NOMO-1 (cell line): ENCODE results near the gene CCDC9.
"Not testable (repeated sequence)": the region's sequence is repeated elsewhere in the genome, so short reads cannot be mapped to it uniquely, and the experiment has no call there.

ENCODE experiments used
- DNase-seq, 2 experiments: peaks; one replicate each; lab custom pipeline; 2025; ENCODE audit not compliant: unreplicated experiment in 2 of 2; lab: John Stamatoyannopoulos, UW

Gene CCDC9

GRCh38 chr19:47231215-47232054 is 24.9 kb upstream of the CCDC9 start:
- peak; percentile 64 to 85 for DNase-seq

GRCh38 chr19:47232422-47233211 is 23.7 kb upstream of the CCDC9 start:
- no peak for DNase-seq

DNA sequence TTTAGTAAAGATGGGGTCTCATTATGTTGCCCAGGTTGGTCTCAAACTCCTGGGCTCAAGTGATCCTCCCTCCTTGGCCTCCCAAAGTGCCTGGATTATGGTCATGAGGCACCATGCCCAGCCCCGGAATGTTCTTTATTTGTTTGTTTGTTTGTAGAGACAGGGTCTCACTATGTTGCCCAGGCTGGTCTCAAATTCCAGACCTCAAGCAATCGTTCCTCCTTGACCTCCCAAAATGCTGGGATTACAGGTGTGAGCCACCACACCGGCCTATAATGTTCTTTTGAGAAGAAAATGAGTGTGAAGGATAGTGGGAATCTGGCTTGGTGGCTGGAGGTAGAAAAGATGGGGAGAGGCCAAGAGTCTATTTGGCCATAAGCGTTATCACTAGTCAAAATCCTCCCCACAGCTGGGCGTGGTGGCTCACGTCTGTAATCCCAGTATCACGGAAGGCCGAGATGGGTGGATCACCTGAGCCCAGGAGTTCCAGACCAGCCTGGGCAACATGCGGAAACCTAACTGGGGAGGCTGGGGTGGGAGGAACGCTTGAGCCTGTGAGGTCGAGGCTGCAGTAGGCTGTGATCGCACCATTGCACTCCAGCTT is 20.2 kb upstream of the CCDC9 start:
- no peak for DNase-seq

GRCh38 chr19:47239152-47239551 is 17.2 kb upstream of the CCDC9 start:
- DNase-seq: no peak

DNA sequence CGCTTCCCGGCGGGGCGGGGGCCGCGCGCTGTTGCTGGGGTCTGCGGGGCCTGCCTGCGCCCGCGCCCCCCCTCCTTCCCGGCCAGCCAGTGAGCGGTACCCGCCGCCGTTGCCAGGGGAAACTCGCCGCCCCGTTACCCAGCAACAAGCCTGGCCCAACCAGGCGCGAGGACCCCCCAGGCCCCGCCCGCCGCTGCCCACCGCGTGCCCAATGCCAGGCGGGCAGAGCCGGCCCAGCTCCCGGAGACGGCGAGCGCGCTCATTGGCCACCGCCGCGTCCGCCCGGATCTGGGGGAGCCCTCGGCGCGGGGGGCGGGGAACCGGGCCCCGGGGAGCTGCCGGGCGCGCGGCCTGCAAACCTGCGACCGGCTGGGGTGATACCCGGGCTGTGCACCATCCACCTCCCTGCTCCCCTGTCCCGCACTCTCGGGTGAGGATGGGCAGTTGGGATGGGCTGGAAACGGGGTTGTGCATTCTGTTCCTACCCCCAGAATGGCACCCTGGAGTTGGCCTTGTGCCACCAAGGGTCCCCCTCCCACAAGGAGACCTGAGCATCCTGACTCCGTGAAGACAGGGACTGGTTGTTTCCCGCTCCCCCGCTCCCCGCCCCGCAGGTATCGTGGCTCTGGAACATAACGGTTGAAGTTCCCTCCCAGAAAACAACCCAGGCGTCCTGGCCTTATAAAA is 16.6 kb upstream of the CCDC9 start:
- no peak for DNase-seq

DNA sequence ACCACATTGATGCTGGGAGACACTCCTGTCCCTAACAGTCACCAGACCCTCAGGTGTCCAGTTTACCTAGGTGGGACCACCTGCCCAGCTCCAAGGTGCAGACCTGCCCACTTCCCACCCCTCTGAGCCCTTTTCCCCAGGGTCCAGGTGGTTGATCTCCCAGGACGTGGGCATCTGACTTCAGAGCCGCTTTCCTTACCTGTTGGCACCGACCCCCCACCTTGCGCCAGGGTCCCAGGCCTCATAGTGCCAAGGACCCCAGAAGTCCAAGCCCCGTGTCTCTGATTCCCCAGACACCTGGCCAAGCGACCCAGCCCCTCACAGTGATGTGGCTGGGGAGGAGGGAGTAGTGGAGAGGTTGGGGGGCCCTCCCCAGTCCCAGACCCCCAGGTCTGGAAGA is 15.8 kb upstream of the CCDC9 start:
- no peak for DNase-seq

DNA sequence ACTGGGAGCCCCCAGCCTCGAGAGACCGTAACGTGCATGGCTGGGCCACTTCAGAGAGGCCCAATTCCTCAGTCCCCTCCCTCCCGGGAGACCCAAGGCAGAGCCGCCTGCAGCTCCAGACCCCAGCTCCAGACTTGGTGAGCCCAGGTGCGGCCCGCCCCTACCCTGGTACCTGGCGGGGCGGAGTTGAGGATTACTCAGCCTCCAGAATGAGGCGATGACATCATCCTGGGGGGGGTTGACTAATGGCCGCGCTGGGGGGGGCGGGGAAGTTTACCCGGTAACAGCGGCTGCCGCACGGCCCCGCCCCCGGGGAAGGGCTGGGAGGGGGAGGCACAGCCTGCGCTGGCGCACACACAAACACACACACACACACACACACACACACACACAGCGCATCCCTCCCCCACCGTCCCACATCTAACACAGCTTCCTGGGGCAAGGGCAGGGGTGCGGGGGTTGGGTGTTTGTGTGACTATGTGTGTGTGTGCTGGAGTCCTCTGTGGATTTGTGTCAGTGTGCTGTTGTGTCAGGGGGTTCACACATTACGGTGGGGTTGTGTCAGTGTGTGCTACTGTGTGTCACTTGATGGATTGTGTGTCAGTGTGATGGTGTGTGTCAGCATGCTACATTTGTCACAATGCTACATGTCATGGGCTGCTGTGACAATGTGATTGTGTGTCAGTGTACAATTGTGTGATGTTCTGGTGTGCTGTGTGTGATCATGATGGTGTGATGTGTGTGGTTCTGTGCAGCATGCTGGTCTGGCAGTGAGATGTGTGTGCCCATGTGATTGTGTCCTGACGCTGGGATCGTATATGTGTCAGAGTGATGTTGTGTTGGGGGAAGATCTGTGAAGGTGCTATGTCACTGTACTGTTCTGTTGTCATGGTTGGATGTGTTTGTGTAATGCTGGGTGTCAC is 15.1 kb upstream of the CCDC9 start:
- DNase-seq: peak; percentile 29 to 32

DNA sequence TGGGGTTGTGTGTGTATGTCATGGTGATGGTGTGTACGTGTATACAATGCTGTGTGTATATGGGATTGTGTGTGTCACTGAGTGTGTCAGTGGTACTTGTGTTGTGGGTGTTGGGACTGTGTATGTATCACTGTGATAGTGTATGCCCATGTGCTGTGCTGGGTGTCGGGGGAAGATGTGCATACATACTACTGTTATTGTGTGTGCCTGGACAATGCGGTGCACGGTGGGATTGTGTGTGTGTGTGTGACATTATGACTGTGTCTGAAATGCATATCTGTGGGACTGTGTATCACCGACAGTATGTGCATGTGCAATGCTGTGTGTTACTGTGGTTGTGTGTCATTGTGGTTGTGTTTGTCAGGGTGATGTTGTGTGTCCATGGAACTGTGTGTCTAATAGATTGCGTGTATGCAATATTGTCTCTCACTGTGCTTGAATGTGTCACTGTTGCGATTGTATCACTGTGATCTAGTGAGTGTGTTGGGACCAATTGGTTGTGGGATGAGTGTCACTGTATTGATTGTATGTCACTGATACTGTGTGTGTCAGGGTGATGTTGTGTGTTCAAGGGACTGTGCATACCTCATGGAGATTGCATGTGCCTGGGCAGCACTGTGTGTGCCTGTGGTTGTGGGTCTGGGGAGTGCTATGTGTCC is 14.3 kb upstream of the CCDC9 start:
- DNase-seq: no peak

DNA sequence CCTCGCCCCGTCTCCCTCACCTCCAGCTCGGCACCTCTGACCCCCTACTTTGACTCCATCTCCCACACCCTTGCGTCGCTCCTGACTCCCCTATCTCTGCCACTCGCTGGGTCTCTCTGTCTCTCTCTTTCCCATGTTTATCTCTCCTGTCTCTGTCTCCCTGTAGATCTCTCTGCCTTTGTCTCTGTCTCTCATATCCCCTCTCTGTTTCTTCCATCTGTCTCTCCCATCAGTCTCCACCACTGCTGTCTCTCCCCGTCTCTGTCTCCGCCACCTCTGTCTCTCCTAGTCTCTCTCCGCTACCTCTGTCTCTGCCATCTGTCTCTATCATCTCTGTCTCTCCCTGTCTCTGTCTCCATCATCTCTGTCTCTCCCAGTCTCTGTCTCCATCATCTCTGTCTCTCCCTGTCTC is 13.0 kb upstream of the CCDC9 start:
- DNase-seq: no peak

DNA sequence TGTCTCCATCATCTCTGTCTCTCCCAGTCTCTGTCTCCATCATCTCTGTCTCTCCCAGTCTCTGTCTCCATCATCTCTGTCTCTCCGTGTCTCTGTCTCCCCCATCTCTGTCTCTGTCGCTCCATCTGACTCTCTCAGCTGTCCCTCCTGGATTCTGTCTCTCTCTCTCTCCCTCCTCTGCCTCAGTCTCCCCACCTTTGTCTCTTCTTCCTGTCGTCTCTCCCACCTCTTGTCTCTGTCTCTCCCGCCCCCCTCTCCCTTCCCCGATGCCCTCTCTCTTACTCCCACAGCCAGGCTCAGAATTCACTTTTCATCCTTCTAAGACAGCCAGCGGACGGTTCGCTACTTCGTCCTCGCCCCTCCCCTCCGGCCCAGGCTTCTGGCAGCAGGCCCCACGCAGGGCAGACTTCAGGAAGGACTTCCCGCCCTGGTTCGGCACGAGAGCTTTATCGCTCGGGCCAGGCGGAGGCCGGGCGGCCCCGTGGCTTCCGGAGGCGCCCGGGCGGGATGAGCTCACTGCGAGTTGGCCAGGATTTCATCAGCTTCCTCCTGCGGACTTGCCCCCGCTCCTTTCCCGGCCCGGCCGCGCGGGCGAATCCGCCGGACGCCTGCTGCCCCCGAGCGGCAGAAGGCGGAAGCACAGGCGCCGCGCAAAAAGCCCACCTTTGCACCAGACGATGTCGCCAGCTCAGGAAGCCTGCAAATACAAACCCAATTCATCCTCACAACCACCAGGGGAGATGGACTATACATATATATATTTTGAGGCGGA is 12.4 kb upstream of the CCDC9 start:
- peak; percentile 96 to 98 for DNase-seq

DNA sequence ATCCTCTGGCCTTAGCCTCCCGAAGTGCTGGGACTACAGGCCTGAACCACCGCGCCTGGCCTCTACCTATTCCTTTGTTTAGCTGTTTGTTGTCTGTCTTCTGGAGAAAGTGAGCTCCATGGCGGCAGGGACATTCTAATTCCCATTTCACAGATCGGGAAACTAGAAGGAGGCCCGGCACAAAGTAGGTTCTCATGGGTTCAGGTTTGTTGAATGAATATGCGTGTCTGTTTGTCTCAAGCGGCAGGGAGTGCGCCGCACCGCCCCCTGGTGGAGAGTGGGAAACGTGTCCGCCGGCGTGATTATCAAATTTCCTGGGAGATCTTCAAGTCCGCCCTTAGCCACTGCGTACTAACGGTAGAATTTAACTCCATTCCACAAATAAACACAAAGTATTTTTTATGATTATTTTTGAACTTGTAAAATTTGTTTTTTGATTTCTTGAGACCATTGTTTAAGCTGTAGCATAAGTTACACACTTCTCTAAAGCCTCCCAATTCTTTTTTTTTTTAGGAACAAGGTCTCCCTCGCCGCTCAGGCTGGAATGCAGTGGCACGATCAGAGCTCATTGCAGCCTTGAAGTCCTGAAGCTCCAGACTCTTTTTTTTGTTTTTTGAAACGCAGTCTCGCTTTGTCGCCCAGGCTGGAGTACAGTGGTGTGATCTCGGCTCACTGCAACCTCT is 8.9 kb upstream of the CCDC9 start:
- peak in 1 of 2 experiments; percentile 63 for DNase-seq

DNA sequence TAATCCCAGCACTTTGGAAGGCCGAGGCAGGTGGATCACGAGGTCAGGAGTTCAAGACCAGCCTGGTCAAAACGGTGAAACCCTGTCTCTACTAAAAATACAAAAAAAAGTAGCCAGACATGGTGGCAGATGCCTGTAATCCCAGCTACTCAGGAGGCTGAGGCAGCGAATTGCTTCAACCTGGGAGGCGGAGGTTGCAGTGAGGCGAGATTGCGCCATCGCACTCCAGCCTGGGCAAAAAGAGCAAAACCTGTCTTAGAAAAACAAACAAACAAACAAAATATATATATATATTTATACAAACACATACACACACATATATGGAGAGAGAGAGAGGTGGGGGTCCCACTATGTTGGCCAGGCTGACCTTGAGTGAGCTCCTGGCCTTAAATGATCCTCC is 3.3 kb upstream of the CCDC9 start:
- DNase-seq: not testable (repeated sequence)

GRCh38 chr19:47253467-47253881 is 2.9 kb upstream of the CCDC9 start:
- DNase-seq: no peak

DNA sequence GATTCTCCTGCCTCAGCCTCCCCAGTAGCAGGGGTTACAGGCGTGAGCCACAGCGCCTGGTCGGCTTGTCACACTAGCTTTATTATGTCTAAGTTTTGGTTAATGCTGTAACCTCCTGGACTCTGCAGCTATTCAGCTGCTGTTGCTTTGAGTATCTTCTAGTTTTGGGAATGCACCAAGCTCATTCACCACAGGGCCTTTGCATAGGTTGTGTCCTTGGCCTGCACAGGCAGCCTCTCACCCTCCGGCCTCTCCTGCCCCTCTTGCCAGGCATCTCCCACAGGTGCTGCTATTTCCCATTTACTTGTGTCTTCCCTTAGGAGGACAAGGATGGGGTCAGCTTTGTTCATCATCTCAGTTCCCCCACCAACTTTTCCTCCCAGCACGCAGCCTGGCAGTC is 2.4 kb upstream of the CCDC9 start:
- DNase-seq: no peak

- DNase-seq: peak; percentile 100
Observed at GRCh38 chr19:47256693-47257410, 527 bp downstream of the CCDC9 start.

- peak; percentile 59 to 75 for DNase-seq
Observed at GRCh38 chr19:47257411-47258169, 1.3 kb downstream of the CCDC9 start.

DNA sequence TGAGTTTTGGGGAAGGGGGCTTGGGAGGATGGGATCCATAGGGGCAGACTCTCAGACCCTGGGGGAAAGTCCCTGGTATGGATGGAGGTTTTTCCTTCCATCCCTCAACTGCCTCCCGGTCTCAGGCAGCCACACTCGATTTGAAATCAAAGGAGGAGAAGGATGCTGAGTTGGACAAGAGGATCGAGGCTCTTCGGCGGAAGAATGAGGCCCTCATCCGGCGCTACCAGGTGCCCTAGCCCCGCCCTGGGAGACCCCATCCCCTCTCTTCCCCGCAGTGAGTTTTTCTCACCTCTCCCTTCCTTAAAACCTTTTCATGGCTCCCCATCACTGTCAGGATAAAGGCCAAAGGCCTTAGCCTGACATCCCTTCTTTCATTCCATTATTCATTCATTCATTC is 2.1 kb downstream of the CCDC9 start:
- no peak for DNase-seq
